Germinal center (tissue), 1 donor: ENCODE results near the gene ZFAND3.

ENCODE experiments used
- DNase-seq: peaks from one replicate; pipeline ENCODE4 v3.0.0; 2012; ENCODE audit warnings: mixed read lengths, low spot score

The ZFAND3 gene

GRCh38 chr6:38155144-38155543 is 335.6 kb downstream of the ZFAND3 start:
- DNase-seq = no peak

GRCh38 chr6:38155621-38156204 is 336.2 kb downstream of the ZFAND3 start:
- DNase-seq = no peak

GRCh38 chr6:38156818-38157565 is 337.5 kb downstream of the ZFAND3 start:
- DNase-seq = no peak

DNA sequence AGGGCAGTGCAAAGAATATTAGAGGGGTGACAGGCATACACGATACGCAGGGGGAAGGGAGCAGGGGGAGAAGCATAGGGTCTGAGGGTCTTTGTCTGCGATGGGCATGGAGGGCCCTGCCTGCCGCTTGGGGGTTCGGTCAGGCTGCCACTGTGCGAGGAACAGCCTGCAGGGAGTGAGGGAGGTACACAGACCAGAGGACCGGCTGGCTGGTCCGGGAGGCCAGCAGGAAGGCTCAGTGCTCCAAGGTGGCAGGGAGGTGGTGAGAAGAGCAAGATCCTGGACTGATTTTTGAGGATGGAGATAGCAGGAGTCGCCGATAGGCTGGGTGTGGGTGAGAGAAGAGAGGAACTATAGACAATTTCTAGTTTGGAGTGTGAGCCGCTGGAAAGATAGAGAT is 338.4 kb downstream of the ZFAND3 start:
- DNase-seq = no peak

- DNase-seq = no peak
Observed at GRCh38 chr6:38158762-38159350, 339.3 kb downstream of the ZFAND3 start.

- no peak for DNase-seq
Observed at GRCh38 chr6:38159596-38159995, 340.1 kb downstream of the ZFAND3 start.

- DNase-seq = no peak
Observed at GRCh38 chr6:38160831-38161230, 341.3 kb downstream of the ZFAND3 start.

- no peak for DNase-seq
Observed at GRCh38 chr6:38161331-38161730, 341.8 kb downstream of the ZFAND3 start.

- no peak for DNase-seq
Observed at GRCh38 chr6:38161754-38162492, 342.4 kb downstream of the ZFAND3 start.

GRCh38 chr6:38162493-38163185 is 343.1 kb downstream of the ZFAND3 start:
- no peak for DNase-seq

- DNase-seq = no peak
Observed at GRCh38 chr6:38163186-38164130, 343.9 kb downstream of the ZFAND3 start.

DNA sequence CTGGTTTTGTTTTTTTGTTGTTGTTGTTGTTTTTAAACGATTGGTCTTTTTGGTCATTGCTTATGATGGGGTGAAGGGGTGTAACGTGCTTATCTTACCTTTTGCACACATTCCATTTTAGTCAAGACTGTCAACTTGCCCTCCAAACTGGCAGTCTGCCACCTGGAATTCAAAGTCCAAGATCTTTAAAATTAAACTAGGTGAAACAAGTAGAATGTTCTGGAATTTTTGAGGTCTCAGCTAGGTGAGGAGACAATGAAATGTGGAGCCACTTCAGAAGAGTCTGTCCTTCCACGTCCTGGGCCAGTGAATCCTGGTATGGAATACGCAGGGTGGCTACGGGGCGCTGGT is 344.6 kb downstream of the ZFAND3 start:
- DNase-seq = no peak

DNA sequence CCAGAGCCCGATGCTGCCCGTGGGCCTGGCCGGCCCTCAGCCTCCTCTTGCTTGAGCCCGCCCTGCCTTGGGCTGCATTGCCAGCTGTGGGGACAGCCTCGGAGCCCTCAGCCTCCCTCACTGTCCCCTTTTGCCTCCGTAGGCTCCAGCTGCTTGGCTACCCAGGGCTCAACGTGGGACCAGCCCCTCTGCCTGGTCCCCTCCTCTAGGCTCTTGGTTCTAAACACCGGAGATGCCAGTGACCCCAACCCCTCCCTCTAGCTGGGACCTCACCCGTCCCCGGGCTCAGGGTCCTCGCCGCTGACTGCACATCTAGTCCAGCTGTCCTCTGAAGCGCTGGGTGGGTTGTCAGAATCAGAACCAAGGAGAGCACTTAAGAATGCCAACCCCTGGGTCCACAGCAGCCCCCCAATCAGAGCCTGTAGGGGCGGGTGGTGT is 345.2 kb downstream of the ZFAND3 start:
- DNase-seq = no peak

DNA sequence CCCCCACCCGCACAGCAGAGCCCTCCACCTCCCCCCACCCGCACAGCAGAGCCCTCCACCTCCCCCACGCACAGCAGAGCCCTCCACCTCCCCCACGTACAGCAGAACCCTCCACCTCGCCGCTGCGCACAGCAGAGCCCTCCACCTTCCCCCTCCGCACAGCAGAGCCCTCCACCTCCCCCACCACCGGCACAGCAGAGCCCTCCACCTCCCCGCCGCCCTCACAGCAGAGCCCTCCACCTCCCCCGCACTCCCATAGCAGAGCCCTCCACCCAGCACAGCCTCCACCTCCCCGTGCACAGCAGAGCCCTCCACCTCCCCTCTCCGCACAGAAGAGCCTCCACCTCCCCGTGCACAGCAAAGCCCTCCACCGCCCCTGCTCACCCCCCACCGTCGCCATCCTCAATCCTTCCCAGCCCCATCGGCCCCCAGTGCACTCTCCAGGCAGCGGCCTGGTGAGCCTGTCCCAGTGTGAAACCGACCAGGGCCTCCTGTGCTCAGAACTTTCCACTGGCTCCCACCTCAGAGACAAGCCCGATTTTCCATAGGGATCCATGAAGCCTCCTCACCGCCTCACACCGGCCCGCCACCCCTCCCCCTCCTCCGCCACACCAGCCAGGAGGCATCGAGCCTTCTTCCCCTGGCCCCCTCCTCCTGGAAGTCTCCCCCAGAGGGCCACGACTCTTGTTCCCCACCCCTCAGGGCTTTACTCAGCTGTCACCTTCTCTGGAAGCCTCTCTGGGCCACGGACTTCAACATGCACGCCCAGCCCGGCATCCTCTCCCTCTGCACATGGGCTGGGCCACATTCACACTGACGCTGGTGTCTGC is 347.1 kb downstream of the ZFAND3 start:
- no peak for DNase-seq

GRCh38 chr6:38167598-38167997 is 348.1 kb downstream of the ZFAND3 start:
- no peak for DNase-seq

DNA sequence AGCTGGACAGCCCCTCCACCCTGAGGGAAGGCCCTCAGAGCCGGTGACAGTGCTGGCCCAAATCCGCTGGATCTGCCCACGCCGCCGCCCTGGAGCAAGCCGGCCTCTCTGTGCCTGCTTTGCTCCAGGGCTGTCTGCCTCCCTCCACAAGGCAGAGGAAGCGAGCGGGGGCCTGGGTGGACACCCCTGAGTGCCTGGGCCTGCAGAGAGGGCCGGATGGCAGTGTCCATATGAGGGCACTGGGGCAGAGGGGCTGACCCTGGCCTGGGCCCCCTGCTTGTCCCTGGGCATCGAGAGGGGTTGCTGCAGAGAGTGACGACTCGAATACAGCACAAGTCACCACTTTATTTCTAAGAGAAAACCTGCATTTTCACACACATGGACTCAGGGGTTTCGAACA is 348.6 kb downstream of the ZFAND3 start:
- no peak for DNase-seq

GRCh38 chr6:38168699-38169098 is 349.2 kb downstream of the ZFAND3 start:
- no peak for DNase-seq

DNA sequence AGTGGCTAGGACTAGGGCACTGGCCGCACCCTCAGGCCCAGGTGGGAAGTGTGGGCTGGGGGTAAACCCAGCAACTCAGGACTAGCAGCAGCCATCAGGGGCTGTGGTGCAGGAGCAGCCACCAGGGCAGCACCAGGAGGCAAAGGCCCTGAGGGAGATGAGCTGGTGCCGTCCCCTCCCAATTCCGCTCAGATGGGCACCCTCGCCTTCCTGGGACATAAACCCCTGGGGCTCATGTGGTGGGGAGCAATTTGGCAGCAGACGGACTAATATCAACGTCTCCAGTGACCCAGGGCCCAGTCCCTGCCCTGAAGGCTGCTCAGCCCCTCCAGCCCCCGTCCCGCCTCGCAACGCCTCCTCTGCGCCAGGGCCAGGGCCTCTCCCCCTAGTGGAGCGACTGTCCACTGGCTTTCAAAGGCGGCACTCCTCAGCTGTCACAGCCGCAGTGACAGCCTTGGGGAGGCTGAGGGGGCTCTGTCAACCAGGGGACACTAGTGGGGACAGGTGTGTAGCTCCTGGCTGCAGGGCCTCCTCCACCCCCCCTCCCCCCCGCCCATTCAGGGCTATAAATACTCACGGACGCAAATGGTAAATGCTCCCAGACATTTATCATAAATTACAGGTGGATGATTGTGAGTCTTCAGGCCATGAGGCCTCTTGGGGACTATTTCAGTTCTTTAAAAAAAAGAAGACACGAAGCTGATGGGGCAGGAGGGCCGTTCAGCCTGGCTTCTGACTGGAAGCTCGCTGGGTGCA is 349.9 kb downstream of the ZFAND3 start:
- DNase-seq = no peak

DNA sequence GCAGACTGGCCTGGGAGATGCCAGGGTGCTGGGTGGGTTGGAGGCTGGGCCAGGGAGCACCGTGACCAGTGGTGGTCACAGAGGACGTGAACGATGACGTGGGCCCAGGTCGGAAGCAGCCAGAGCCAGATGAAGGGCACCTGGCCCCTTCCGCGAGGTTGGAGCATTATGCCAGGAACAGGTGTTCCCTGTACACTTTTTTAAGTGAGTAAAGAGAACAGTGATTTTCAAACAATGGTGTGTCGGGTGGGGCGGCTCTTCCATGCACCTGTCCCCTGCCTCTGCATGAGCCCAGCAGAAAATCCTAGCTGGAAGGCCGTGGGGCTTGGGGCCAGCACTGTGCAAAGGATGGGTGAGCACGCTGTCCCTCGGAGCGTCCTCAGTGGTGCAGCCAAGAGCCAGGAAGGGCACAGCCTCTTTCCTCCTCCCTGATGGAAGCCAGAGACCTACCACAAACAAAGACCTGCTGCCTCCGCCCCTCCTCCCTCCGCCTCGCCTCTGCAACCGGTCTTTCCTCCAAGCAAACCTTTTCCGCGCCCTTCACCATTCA is 350.5 kb downstream of the ZFAND3 start:
- DNase-seq = no peak
